DMS153 treated with DMSO at 0.1 percent for 48 hours (cell line): Measurements from ENCODE around the gene GAK.

Source experiments
- DNase-seq: peaks from one replicate; lab custom pipeline; 2025; ENCODE audit not compliant: unreplicated experiment; lab: John Stamatoyannopoulos, UW

The GAK gene

GRCh38 chr4:851701-852430, 80.2 kb downstream of the GAK start:
- no peak for DNase-seq

GRCh38 chr4:850323-850945, 81.7 kb downstream of the GAK start:
- no peak for DNase-seq

GRCh38 chr4:849478-850175, 82.5 kb downstream of the GAK start:
- no peak for DNase-seq

- no peak for DNase-seq
These were observed 83.2 kb downstream of the GAK start for GRCh38 chr4:848803-849477.

GRCh38 chr4:848307-848691, 83.8 kb downstream of the GAK start:
- DNase-seq, result no peak

- DNase-seq, result no peak
These were observed 86.3 kb downstream of the GAK start for GRCh38 chr4:845836-846251.

GRCh38 chr4:845233-845835, 86.8 kb downstream of the GAK start:
- no peak for DNase-seq

GRCh38 chr4:844752-845232, 87.3 kb downstream of the GAK start:
- DNase-seq, result no peak

GRCh38 chr4:839675-840443, 92.3 kb downstream of the GAK start:
- no peak for DNase-seq

GRCh38 chr4:837772-838171, 94.3 kb downstream of the GAK start:
- DNase-seq, result no peak

GRCh38 chr4:836750-837301, 95.3 kb downstream of the GAK start:
- DNase-seq, result no peak

- no peak for DNase-seq
These were observed 96.1 kb downstream of the GAK start for GRCh38 chr4:836003-836511.

- DNase-seq, result no peak
These were observed 96.7 kb downstream of the GAK start for GRCh38 chr4:835148-836002.

GRCh38 chr4:834368-835147, 97.6 kb downstream of the GAK start:
- DNase-seq, result no peak

- no peak for DNase-seq
These were observed 98.3 kb downstream of the GAK start for GRCh38 chr4:833731-834367.

- DNase-seq, result no peak
These were observed 99.0 kb downstream of the GAK start for GRCh38 chr4:833156-833555.

- no peak for DNase-seq
These were observed 99.6 kb downstream of the GAK start for GRCh38 chr4:832536-832935.

GRCh38 chr4:832108-832507, 100.0 kb downstream of the GAK start:
- no peak for DNase-seq
